Measurements from ENCODE around the gene SIPA1.

SIPA1 gene

DNA sequence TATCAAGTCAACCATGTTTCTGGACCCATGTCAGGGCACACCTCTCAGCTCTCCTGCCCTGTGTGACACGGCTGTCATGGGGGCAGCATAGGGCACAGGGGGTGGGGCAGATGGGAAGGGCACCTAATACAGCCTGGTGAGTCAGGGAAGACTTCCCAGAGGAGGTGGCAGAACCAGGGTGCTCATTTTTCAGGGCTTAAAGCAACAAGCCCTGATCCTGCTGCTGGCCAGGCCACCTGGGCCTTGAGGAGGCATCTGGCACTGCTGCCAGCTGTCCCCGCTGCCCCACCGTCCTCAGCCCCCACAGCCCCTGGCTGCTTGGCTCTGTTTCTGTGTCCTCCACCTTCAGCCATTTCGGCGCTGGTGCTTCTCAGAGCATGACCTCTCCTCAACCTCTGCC, 28.2 kb upstream of the SIPA1 start:
- no peak for DNase-seq (ENCODE audit: low read depth in 2 of 2)

DNA sequence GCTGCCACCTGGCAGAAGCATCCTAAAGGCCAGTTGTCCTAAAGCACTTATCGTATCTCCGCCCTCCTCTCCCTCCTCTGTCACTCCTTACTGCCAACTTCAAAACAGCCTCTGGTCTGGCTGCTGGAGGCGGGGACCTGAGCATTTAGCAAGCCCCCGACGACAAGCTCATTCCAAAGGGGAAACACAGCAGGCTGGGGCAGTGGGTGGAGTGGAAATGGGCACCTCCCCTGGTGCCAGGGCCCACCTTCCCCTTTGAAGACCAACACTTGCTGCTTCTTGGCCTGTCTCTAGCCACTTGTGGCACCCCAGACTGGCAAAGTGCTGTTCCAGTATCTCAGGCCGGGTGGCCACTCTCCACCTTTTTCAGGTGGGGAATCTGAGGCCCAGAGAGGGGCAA, 27.5 kb upstream of the SIPA1 start:
- no peak for DNase-seq (ENCODE audit: low read depth in 2 of 2)

DNA sequence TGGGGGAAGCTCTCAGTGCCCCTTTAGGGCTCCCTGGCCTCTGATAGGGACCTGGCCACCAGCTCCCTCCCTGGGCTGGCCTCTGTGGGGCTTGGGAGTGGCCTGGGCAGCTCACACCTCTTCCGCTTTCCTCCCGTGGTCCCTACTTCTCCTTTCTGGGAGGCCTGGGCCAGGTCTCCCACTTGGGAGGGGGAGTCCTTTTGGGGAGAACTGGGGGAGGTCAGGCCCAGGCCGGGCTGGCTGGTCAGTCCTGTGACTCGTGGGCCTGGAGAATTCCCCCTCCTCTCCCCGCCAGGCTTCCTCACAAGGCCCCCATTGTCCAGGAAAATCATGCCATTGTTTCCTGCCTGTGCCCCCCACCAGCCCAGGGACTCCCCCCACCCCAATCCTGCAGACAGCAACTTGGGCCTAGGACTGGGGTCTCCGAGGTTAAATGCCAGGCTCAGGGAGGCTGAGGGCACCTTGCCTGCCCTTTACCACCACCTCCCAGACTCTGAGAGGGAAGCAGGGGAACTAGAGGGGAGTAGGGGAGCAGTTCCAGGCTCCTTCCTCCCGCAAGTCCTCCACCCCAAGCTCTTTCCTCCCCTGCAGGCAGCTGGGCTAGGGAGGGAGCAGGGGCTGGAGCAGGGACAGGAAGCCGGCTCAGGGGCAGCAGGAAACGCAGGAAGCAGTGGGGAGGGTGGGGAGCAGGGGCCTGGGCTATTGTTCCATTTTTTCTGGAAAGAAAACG, 26.7 kb upstream of the SIPA1 start:
- DNase-seq (ENCODE audit: low read depth in 2 of 2): no peak

DNA sequence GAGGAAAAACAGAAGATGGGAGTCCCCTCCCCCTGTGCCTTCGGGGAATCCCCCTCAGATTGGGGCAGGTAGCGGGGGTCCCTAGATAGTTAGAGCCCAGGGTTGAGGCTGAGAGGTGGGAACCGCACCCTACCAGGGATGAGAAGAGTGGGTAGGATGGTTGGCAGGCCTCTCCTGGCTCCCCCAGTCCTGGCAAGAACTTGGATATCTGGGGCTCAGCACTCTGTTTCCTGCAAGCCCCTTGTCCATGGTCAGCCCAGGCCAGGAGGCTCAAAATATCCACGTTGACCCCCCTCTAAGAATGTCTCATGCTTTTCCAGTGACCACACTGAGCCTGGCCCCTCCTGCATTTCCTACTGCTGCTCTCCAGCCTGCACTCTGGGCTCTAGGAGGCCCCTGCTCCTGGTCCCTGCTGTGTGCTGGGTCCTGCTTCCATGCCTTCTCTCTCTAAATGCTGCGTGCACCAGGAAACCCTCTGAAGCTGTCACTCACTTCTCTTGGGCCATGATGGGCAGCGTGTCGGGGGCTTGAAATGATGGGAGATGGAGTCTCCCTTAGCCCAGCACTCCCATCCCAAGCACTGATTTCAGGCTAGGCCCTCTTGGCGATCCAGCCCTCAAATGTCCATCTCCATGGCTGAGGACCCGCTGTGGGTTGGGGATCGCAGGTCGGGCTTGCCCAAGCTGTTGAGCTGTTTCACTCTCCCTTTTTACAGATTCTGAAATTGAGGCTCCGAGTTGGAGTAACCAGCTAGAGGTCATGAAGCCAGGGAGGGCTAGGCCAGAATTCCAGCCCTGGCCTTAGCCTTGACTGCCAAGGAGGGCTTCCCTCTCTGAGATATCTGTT, 25.9 kb upstream of the SIPA1 start:
- DNase-seq (ENCODE audit: low read depth in 2 of 2): no peak

DNA sequence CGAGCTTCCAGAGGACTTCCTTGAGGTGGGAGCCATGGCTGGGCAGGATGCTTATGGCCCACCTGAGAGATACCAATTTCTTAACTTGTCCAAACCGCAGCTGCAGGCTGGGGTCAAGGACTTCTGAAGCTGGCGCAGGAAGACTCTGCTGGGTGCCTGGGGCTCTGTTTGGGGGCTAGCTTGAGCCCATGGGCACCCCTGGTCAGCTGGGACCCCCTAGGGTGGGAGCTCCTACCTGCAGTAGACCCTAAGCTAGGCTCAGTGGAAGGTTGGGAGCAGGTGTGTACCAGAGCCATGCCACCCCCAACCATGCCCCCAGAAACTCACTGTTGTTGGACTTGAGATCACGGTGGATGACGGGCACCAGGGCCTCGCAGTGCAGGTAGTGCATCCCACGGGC, 25.2 kb upstream of the SIPA1 start:
- no peak for DNase-seq (ENCODE audit: low read depth in 2 of 2)

DNA sequence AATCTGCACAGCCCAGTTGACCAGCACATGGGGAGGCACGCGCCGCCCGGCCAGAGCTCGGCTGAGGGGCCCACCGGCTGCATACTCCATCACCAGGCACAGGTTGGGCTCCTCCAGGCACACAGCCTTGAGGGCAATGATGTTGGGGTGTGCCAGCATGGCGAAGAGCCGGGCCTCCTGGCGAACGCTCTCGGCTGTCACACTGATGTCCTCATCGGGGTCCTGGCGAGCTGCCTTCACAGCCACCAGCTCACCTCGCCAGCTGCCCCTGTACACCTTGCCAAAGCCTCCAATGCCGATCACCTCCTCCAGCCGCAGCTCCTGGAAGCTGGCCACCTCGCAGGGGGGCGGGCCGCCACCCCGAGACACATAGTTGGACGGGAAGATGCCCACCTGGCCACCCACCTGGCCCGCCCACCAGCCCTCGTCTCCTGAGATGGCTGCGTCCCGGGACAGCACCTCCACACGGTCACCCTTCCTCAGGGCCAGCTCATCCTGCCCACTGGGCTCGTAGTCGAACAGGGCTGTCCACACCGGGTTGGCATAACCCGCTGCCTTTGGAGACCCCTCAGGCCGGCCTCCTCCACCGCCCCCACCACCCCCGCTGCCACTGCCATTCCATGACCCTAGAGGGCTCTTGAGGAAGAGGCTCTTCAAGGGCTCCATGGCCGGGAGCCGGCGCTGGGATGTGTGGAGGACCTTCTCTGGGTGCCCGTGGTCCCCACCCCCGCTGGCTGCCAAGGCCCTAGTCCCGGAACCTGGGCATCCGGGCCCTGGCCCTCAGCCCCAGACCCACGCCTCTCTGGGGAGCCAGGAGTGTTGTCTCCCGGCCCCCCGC, 24.6 kb upstream of the SIPA1 start:
- no peak for DNase-seq (ENCODE audit: low read depth in 2 of 2)

DNA sequence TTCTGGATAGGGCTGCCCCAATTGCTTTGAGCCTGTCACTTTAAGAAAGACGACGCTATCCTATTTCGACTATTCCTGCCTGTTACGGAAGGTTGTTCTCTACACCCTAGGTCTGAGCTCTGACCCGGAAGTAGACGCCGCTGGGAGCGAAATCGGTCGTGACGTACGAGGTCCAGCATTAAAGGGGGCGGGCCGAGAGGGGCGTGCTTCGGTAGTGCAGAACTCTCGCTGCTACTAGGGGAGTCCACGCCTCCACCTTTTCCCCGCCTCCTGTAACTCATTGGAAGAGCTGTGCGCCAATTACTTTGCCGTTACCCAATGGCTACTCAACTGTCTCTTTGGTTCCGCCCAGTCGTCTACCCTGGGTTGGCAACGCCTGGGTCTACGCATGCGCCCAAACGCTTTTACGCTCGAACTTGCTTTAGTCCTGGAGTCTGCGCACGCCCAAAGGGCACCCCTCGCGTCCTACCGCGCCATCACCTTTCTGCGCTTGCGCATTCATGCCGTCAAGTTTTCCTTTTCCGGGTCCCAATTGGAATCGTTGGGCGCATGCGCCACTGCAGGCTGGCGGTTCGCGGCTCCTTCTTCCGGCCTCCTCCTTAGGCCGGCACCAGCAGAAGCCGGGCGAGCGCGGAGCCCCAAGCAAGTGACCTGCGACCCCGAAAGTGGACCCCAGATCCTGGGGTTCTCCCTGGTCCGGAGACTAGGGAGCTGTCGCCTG, 22.5 kb upstream of the SIPA1 start, which contains the start of gene PCNX3:
Gene PCNX3 (plus strand): TSS at position 548 of the 721 bp plus-strand sequence. CDS start 536 bp downstream, outside the sequence.
- peak; percentile 100 for DNase-seq (ENCODE audit: low read depth in 2 of 2)

DNA sequence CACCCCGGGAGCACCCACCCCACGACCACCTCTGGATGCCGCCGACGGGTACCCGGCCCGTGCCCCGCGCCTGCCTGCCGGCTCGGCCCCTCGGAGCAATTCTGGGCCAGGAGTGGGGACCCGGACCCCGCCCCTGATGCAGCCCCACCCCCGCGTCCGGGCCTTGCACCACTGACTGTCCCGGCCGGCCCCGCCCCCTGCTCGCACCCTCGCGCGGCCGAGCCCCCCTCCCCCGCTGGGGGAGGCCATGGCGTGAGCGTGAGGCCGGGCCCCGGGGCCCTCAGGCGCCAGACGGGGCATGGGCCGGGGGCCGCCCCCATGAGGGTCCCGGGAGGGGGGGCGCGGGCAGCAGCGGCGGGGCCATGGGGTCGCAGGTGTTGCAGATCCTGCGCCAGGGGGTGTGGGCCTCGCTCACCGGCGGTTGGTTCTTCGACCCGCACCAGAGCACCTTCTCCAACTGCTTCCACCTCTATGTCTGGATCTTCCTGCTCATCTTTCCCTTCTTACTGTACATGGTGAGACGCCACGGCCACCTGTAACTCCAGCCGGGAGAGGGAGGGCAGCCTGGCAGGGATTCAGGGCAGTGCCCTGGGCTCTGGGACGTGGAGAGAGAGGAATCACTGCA, 21.8 kb upstream of the SIPA1 start:
- DNase-seq (ENCODE audit: low read depth in 2 of 2): no peak

DNA sequence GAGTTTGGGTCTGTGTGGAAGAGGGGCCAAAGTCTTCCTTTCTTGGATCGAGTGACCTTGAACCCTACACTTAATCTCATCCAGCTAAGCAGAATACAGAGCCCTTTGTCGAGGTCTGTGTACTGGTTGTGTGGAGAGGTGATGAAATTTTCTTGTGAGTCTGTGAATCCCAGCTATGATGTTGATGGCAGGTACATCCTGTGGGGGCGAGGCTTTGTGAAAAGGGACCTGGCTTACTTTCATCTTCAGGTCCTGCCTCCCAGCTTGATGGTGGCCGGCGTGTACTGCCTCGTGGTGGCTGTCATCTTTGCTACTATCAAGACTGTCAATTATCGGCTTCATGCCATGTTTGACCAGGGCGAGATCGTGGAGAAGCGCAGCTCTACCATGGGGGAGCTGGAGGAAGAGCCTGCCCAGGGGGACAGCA, 21.3 kb upstream of the SIPA1 start:
- DNase-seq (ENCODE audit: low read depth in 2 of 2): no peak

DNA sequence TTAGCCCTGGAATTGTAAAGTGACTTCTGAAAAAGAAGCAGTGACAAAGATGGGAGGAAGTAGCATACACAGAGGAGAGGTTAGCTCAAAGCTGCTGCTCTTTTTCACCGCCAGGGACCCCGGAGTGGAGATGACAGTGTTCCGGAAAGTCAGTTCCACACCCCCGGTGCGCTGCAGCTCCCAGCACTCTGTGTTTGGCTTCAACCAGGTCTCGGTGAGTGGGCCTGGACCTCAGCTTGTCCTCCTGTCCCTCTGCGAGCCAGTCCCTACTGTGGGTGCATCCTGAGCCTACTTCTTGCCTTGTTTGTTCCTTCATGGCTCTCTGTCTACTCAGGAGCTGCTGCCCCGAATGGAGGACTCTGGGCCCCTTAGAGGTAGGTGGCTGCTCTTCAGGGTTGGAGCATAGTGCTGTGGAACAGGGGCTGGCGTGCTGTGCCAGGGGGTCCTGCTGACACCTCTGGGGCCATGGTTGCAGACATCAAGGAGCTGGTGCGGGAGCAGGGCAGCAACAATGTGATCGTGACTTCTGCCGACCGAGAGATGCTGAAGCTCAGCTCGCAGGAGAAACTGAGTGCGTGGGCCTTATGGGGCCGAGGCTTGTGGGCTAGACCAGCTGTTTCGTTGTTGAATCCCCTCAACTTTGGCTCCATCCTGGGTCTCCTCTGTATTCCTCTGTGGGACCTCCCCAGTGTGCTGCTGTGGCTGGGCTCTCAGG, 20.6 kb upstream of the SIPA1 start:
- no peak for DNase-seq (ENCODE audit: low read depth in 2 of 2)

DNA sequence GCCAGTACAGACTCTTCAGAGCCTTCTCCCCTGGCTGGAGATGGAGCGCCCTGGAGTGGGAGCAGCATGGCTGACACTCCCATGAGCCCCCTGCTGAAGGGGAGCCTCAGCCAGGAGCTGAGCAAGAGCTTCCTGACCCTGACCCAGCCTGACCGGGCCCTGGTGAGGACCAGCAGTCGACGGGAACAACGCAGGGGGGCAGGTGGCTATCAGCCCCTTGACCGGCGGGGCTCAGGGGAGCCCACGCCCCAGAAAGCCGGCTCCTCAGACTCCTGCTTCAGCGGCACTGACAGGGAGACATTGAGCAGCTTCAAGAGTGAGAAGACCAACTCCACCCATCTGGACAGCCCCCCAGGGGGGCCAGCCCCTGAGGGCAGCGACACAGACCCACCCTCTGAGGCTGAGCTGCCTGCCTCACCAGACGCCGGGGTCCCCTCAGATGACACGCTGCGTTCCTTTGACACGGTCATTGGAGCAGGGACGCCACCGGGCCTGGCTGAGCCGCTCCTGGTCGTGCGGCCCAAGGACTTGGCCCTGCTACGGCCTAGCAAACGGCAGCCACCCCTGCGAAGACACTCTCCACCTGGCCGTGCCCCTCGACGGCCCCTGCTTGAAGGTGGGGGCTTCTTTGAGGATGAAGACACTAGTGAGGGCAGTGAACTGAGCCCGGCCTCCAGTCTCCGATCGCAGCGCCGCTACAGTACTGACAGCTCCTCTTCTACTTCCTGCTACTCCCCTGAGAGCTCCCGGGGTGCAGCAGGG, 19.7 kb upstream of the SIPA1 start:
- no peak for DNase-seq (ENCODE audit: low read depth in 2 of 2)

DNA sequence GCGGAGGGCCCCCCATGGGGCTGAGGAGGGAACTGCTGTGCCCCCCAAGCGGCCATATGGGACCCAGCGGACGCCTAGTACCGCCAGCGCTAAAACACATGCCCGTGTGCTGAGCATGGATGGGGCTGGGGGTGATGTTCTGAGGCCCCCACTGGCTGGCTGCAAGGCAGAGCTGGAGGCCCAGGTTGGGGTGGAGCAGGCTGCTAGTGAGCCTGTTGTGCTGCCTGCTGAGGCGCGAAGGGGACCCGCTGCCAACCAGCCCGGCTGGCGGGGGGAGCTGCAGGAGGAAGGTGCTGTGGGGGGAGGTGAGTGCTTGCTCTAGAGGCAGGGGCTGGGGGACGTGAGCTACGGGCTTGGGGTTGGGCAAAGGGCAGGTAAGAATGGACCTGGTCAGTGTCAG, 19.1 kb upstream of the SIPA1 start:
- DNase-seq (ENCODE audit: low read depth in 2 of 2): no peak

DNA sequence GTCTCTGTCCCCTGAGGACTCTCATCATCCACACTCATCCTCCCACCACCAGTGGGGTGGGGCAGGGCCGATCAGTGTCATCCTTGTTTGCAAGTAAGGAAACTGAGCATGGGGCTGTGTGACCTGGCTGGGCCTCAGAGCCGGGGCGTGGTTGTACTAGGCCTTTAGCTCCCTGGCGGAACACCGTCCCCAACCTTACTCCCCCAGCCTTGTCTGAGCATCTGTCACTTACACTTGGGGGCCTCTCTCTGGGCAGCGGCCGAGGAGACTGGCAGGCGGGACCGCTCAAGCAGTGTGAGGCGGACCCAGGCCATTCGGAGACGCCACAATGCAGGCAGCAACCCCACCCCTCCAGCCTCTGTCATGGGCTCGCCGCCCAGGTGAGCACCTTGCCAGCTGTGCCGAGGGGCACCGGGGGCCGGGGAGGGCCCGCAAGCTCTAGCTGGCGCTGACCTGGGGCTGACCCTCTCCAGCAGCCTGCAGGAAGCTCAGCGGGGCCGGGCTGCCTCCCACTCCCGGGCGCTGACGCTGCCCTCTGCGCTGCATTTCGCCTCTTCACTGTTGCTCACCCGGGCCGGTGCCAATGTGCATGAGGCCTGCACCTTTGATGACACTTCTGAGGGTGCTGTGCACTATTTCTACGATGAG, 18.5 kb upstream of the SIPA1 start:
- DNase-seq (ENCODE audit: low read depth in 2 of 2): no peak

DNA sequence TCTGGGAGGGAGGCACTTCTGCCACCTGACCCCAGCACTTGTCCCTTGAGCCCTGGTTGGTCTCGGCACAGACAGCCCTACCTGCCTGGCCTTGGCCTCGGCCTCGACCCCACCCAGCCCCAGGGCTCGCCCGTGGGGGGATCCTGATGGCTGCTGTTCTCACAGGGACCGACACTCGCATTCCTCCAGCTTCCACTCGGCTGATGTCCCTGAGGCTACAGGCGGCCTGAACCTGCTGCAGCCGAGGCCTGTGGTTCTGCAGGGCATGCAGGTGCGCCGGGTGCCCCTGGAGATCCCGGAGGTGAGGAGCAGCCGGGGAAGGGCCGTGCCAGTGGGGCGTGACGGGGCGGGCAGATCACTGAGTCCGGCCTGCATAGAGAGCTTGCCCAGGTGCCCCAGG, 17.2 kb upstream of the SIPA1 start:
- no peak for DNase-seq (ENCODE audit: low read depth in 2 of 2)

DNA sequence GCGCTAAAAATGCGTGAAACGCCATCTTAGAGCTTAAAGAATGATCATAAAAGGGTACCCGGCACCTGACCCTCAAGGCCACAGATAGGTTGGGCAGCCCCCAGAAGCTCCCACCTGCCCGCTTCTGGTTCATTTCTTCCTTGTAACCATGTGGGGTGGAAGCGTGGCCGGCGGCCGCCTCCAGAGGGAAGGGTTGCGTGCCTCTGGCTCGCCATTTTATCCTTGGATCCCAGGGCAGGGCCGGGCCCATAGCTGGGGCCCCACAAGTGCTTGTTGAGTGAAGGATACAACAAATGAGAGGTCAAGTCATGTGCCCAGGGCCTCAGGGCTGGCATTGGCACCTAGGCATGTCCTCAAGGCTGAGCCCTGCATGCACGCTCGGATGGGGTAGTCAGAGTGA, 16.4 kb upstream of the SIPA1 start:
- no peak for DNase-seq (ENCODE audit: low read depth in 2 of 2)

DNA sequence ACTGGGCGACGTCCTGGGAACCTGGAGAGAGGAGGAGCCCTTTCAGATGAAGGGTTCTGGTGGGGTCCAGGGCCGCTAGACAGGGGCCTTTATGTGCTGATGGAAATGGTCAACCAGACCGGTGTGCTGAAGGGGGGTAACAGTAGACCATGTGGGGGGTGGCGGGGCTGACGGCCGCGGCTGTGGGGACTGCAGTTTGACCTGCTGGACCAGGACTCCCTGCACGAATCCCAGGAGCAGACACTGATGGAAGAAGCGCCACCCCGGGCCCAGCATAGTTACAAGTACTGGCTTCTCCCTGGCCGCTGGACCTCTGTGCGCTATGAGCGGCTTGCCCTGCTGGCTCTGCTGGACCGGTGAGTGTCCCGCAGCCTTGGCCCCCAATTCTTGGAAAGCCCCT, 15.9 kb upstream of the SIPA1 start:
- DNase-seq (ENCODE audit: low read depth in 2 of 2): no peak

DNA sequence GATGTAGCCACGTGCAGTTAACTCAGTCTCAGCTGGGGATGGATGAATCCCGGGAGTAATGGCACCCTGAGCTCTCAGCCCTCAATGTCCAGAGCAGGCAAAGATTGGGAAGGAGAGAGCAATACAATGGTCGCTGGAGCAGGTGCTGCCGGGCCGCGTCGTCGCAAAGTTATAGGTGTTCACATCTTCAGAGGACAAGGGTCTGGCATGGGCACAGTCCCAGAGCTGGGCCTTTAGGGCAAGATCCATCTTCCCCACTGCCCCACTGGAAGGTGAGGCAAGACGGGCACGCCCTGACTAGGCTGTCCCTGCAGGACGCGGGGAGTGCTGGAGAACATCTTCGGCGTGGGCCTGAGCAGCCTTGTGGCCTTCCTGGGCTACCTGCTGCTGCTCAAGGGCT, 14.7 kb upstream of the SIPA1 start:
- DNase-seq (ENCODE audit: low read depth in 2 of 2): no peak

DNA sequence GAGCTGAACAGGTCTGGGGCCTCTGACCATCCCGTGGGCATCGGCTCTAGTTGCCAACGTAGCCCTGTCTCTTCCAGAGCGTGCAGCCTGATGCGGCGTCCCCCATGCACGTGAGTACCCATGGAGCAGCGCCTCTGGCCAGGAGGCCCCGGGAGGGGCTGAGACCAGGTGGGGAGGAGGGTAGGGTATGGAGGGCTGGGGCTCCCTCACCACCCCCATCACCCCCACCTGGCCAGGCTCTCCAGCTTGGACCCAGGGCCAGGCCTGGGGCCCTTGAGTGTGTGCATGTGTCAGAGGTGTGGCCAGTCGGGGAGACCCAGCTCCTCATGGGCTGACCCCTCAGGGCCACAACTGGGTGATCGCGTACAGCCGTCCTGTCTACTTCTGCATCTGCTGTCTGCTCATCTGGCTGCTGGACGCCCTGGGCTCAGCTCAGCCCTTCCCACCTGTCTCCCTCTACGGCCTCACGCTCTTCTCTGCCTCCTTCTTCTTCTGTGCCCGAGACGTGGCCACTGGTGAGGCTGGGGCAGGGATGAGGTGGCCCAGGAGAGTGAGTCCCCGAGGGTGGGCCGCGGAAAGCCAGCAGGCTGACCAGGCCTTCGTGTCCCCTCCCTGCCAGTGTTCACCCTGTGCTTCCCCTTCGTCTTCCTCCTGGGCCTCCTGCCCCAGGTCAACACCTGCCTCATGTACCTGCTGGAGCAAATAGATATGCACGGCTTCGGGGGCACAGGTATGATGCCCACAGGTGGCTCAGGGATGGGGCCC, 13.9 kb upstream of the SIPA1 start:
- DNase-seq (ENCODE audit: low read depth in 2 of 2): no peak
